Measurements from ENCODE around the gene CEP164. TPM values are rescaled to one million over a fixed set of nuclear protein-coding genes. Genes with fewer than 3 reads are reported as not detected.

CEP164 gene
- polyA plus RNA-seq, 4 donors = 22.7 to 43.0 (median 27.0) TPM

DNA sequence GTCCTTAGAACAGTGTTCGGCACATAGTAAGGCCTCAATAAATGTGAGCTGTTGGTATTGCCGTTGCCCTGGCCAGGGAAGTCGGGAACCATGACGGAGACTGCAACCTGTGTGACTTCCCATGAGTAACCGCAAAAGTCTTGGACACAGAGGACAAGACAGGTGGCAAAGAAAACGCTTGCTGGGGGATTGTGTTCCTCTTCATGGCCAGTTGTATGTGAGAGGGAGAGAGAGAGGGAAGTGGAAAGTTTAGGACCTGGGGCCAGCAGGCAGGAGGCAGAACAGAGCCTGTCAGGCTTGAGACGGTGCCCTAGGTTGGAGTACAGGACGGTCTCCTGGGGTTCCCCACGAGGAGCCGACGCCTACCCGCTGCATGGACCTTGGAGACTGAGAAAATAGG is 90.2 kb downstream of the CEP164 start:
- DNase-seq (ENCODE audit: low read depth in 4 of 4, low spot score in 3 of 4) = no peak

DNA sequence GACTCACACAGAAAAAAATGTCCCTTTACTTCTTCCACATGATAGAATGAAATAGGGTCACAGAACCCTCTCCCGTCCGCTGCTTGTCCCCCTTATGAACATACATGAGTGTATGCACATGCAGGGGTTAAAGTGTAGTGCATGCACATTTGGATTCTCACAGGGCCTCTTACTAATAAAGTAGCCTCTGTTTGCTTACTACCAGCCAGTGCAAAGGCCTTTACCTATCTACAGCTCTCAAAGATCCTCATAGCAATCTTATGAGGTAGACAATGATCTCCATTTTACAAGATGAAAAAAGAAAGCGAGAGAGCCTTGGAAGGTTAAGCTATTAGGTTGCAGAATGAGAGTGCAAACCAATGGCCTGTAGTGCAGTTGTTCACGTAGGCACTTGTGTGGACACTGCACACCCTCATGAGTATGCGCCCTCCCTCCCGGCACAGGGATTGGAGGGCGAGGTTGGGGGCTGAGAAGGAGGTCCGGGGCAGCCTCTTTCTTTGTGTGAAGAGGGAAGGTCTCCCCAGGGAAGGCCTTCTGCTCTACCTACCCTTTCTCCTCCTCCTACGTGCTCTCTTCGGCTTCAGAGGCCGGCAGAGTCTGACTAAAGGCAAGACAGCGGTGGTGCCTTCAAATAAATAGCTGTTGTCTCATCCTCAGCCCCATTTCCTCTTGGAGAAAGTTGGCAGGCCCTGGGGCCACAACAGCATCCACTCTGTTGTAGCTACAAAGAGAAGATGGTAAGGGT is 91.3 kb downstream of the CEP164 start:
- DNase-seq (ENCODE audit: low read depth in 4 of 4, low spot score in 3 of 4) = no peak

DNA sequence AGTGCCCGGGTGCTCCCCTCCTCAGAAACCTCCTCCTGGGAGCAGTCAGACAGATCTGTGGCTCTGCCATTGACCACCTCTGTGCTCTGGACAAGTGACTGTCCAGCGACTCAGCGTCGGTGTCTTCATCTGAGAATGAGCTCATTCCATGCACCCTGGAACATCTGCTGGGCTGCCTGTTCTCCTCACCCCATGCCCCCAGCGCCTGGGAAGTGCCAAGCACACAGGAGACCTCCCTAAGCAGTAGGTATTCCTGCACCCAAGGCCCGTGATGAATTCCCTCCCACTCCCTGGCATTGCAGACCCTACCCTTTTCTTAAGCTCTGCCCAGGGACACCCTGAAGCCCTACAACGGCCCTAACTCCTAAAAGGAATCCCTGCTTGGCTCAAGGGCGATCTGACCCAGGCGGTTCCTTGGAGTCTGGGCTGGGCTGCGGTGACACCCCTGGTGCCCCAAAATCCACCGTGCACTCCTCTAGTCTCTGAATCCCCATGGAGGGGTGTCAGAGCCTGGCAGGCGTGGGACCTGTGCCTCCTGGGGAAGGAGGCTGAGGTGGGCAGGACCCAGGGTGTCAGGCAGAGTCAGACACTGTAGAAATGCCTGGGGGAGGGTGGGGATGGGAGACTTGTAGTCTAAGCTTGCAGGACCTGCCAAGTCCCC is 92.0 kb downstream of the CEP164 start:
- DNase-seq (ENCODE audit: low read depth in 4 of 4, low spot score in 3 of 4) = no peak

DNA sequence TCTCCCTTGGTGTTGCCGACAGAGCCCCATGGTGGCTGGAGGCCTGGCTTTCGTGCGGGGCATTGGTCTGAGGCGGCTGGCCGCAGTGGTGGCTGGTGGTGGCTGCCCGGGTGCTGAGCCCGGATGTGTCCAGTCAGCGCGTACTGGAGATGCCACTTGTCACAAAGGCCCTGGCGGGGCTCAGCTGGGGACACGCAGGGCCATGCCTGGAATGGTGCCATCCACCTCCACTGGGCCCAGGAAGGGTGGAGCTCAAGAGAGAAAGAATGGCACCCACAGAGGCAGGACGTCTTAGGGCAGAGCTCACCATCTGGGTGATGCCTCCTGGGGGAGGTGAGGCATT is 92.5 kb downstream of the CEP164 start:
- DNase-seq (ENCODE audit: low read depth in 4 of 4, low spot score in 3 of 4) = no peak

DNA sequence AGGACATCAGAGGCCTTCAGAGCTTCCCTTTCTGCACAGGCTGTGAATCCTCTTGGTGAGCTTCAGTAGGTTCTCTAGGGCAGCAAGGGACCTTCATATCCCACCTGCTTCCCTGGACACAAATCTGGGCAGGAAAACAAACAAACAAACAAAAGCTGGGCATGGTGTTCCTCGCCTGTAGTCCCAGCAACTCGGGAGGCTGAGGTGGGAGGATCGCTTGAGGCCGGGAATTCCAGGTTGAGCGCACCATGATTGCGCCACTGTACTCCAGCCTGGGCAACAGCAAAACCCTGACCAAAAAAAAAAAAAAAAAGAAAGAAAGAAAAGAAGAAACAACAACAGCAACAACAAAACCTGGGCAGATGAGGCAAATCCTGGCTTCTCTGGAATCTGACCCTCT is 92.9 kb downstream of the CEP164 start:
- DNase-seq (ENCODE audit: low read depth in 4 of 4, low spot score in 3 of 4) = no peak

DNA sequence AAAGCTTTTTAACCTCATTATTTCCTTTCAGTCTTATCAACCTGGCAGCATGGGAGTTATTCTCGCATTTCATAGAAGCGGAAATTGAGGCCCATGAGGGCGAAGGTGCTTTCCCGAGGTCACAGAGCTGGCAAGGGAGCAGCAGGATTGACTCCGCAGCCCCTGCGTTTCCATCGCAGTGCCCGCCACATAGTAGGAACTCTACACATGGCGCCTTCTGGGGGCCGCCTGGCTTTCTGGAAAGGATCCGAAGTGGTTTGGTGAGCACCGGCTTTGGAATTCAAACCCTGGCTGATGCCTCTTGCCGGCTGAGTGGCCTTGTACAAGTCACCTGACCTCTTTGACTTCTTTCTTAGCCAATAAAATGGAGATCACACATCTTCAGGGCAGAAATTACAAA is 93.4 kb downstream of the CEP164 start:
- DNase-seq (ENCODE audit: low read depth in 4 of 4, low spot score in 3 of 4) = no peak

DNA sequence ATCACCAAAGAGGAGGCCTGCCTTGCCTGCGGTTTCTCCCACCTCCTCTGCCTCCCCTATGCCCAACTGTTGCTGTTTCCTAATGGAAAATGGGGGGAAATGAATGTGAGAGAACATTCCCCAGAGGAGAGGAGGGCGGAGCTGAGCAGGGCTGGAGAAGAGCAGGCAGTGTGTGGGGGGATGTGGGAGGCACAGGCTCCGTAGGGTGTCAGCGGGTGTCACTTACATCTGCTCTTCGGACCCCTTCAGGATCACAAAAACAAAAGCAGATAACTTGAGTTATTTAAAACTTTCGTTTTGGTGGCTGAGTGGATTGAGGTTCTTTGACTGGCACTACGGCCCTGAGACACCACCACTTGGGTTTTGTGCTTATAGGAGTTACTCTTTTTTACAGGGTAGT is 93.8 kb downstream of the CEP164 start:
- no peak for DNase-seq (ENCODE audit: low read depth in 4 of 4, low spot score in 3 of 4)

DNA sequence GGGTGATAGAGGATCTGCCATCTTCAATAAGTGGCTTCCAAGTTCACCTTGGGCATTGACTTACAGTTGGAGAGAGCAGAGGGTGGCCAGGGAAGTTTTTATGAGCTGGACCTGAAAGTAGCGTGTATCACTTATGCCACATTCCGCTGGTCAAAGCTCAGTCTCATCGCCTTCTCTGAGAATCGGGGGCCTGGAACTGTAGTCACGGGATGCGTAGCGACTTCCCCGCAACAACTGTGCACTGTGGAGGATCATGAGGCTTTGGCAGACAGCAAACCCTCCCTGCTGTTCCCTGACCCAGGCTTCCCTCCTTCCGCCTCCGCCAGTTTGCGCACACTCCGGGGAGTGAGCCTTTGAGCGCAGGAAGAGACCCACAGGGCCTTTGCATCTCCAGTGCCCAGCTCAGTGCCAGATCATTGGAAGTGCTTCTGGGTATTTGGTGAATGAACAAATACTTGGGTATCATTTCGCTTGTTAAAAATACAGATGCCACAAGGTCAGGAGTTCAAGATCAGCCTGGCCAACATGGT is 95.5 kb downstream of the CEP164 start:
- no peak for DNase-seq (ENCODE audit: low read depth in 4 of 4, low spot score in 3 of 4)

DNA sequence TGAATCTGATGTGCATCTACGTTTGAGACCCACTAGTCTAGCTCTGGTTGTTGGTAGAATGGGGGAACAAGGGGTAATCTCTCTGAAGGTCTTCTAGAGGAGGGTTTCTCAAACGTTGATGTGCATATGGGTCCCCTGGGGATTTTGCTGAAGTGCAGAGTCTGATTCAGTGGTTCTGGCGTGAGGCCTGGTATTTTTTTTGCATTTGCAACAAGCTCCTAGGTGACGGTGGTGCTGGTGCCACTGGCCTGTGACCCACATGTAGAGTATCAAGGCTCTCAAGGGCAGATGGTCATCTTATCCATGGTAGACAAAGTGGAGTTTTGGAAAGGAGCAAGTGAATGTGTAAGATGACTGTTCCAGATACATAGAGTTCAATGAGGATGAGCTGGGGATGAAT is 97.1 kb downstream of the CEP164 start:
- DNase-seq (ENCODE audit: low read depth in 4 of 4, low spot score in 3 of 4) = no peak

DNA sequence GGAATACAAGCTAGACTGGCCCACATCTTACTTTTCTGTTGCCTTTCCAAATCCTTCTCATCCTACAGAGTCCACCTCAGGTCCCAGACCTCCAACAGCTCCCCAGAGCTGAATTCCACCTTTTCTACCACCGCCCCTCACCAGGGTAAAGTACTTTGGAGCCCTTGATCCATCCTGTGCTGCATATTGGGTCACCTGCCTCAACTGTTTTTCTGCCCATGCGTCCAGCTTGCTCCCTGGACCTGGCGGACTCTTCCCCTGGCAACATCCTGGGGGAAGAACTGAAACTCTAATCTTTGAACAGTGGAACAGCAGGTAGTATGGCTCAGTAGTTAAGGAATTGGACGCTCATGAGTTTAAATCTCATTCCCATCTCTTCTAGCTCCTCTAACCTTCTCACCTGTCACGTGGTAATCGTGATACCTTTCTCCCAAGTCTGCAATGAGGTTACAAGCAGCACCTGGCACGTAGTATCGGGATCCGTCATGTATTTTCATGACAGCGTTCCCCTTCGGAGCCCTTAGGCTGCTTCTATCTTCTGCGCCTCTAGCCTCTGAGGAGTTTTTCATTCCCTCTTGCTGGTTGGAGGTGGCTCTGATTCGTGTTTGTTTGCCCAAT is 98.1 kb downstream of the CEP164 start:
- DNase-seq (ENCODE audit: low read depth in 4 of 4, low spot score in 3 of 4) = no peak

DNA sequence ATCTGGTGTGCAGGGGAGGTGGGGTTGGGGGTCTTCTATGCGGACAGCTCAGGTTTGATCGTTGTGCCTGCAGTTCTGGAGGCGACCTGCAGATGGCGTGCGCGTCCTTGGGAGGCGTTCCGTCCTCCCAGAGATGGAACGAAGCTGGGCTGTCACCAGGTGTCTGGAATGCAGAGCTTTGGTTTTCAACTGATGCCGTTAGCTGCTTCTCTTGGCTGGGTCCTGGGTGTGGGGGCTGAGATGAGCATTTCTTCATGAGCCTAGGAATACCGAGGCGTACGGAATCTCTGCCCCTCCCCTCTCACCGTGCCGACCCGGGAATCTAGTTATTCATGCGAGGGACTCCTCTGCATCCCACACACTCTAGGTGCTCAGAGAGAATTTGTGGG is 98.6 kb downstream of the CEP164 start:
- DNase-seq (ENCODE audit: low read depth in 4 of 4, low spot score in 3 of 4) = peak; percentile 29 to 49 (median 31)

DNA sequence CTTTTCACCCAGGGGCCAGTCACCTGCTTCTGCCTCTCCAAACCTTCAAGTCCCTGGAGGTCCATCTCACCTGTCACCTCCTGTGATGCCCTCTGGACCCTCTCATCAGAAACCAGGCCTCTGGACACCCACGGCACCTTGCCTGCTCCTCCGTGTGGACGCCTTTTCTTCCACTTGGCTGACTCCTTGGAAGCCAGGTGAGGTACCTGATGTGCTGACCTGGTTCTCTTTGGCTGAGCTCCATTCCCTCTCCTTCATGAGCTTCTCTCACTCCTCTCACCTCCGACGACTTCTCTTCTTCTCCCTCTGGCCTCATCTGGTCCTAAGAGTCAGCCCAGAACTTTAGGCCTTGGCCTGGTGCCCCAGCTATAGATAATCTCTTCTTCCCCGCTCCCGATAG is 99.3 kb downstream of the CEP164 start:
- no peak for DNase-seq (ENCODE audit: low read depth in 4 of 4, low spot score in 3 of 4)

DNA sequence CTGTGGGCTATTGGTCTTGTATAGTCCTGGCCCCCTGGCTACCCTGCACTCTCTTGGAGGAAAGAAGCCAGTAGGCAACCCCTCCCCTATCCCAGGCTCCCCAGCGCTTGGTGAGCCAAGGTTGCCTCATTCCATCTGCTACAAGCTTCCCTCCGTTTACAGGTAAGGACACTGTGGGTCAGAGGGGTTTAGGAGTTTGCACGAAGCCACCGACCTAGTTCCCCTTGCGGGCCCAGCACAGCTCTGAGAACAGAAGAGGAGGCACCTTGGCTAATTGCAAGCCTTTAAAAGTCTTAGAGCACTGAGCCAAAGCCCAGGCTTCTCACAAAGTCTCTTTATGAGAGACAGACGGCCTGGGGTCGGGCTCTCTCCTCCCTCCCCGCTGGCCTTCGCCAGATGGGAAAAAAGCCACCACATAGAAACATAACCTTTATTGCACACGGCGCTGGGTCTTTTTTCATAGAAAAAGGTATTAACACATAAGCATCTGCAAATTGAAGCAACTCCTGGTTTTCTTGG is 99.8 kb downstream of the CEP164 start:
- no peak for DNase-seq (ENCODE audit: low read depth in 4 of 4, low spot score in 3 of 4)

DNA sequence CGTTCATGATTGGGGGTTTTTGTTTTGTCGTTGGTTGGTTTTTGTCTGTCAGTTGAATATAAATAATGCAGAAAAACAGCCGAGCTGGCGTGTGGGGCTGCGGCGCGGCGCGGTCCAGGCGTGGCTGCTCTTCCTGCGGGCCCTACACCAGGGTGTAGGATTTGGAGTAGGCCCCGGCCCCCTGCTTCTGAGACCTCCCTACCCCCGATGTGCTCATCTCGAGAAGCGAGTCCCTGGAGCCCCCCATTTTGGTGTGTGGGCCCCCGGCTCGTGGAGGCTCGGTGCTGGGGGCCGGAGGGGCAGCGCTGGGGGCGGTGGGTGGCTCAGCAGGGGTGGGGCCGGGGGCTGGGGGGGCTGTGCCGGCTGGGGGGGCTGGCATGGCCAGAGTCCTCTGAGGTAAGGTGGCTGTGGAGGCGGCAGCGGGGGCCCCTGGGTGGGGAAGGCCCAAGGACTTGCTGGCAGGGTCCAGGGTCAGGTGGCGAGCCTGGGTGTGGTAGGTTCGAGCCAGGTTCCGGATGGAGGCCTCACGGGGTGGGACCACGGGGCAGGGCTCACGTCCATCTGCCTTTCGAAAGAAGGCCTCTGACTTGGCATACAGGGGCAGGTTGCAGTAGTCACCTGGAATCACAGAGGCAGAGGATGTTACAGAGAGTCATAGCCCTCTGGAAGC is 100.7 kb downstream of the CEP164 start:
- DNase-seq (ENCODE audit: low read depth in 4 of 4, low spot score in 3 of 4) = no peak

DNA sequence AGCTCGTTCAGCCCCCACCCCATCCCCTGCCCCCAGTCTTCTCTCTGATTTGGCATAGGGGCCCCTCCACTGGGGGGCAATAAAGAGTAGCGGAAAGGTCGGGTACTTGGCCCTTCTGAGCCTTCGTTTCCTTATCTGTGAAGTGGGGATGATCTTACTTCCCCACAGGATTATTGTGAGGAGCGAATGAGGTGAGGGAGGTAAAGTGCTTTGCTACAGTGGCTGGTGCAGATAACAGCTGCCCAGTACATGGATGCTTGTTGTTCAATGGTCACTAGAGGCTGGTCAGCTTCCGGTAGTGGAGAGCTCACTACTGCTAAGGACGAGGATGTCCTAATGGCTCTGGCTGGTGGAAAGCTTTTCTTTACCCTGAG is 101.2 kb downstream of the CEP164 start:
- DNase-seq (ENCODE audit: low read depth in 4 of 4, low spot score in 3 of 4) = no peak

DNA sequence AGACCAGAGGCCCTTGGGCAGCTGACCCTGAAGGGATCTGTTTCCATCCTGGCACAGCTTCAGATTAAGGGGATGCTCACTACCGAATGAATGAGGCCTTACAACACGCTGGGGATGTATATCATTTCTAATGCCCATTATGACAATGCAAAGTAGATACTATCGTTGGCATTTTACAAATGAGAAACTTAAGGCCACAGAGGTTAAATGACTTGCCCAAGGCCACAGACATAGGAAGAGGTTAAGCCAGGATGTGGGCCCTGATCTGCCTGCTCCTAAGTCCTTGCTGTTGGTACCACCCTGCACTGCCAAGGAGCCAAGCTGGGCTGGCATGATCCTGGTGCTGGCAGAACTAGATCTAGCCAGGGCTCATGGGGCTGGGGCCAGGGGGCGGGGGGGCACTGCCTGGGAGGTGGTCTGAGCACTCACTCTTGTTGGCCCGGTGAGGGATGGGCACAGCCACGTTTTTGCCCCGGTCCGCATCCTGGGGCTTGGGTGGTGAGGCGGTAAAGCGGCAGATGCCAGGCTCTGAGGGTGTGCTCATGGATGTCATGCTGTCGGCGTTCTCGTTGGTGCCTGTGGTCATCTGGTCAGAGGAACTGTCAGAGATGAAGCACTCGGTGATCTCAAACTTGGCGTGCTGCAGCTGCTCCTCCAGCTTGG is 102.8 kb downstream of the CEP164 start:
- DNase-seq (ENCODE audit: low read depth in 4 of 4, low spot score in 3 of 4) = no peak

DNA sequence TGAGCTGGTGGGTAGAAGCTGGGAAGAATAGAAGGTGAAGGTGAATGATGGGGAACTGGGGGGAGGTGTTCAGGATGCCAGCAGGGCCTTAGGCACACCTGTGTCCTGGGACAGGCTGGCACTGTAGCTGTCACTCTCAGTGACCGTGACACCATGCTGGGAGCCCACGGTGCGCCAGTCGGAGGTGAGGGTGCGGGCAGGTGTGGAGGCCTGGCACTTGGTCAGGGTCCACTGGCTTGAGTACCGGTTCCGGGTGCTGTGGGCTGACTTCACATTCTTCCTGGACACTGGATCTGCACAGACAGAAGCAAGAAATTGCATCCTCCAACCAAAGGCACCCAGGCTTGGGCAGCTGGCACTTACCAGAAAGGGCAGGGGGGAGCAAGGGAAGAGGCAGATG is 103.8 kb downstream of the CEP164 start:
- no peak for DNase-seq (ENCODE audit: low read depth in 4 of 4, low spot score in 3 of 4)

DNA sequence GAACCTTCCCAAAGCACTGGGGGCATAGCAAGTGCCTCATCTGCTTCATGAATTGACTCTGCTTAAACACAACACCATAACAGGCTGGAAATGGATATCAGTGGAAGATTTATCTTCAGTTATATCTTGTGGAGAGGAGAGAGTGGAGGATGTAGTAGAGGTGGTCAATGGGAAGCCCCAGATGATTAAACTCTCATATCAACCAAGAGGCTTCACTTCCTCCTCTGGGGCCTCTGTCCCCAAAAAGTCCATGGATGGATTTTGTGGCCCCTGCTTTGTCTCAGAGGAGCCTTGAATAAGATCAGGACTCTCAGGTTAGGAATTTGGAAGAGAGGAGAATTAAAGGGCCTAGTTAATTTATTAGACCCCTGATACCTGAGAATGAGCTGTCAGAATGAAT is 106.1 kb downstream of the CEP164 start:
- no peak for DNase-seq (ENCODE audit: low read depth in 4 of 4, low spot score in 3 of 4)

DNA sequence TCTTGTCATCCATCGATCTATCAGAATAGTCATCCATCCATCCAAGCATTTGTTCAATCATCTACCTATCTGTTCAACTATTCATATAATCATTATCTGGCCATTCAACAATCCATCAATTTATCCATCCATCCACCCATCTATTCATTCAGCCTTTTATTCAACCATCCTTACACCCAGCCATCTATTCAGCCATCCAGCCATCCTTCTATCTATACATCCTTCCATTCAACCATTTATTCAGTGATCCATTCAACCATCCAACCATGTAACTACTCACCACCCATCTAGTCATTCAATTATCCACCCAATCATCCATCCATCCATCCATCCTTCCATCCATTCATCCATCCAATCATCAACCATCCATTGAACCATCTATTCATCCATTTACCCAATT is 106.8 kb downstream of the CEP164 start:
- DNase-seq (ENCODE audit: low read depth in 4 of 4, low spot score in 3 of 4) = no peak

DNA sequence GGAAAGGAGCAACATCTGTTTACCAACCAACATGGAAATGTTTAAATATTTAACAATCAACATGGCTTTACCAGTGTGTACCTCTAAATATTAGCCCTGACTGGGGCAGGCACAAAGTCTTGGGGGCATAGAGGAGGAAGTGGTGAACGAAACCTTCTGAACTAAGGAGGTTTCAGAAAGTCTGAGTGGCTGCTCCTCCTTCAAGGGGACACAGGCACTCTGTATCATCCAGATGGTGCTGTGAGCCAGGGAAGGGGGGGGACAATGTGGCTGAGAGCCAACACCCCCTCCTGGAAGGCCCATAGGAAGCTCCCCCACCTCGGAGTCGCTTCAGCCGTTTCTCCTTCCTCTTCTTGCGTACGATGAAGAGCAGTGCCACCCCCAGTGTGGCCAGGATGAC is 107.7 kb downstream of the CEP164 start:
- DNase-seq (ENCODE audit: low read depth in 4 of 4, low spot score in 3 of 4) = no peak
